MCF 10A (cell line): ENCODE measurements around the gene LSM7. TPM values are rescaled to one million over a fixed set of nuclear protein-coding genes. Genes with fewer than 3 reads are reported as not detected.

Experiments
- BruUV-seq: library from RNA; stranded (reverse); fragments of 400-500 nt; replicated peaks from 2 replicates; lab custom pipeline; 2021; lab: Mats Ljungman, UMichigan
- CTCF ChIA-PET: fragments of 300-600 bp; sonication (Branson Sonifier 250); formaldehyde crosslinking; extraction: SDS; loops from one replicate; lab custom pipeline; 2021; ENCODE audit warnings: antibody characterized with exemption, inconsistent platforms; lab: Yijun Ruan, JAX
- POLR2A ChIA-PET: fragments of 300-600, 350-650 bp; sonication (Branson Sonifier 250); formaldehyde crosslinking; extraction: SDS; loops from one replicate; lab custom pipeline; 2020; ENCODE audit warnings: antibody characterized with exemption, inconsistent platforms; lab: Yijun Ruan, JAX
- DNase-seq: peaks from one replicate; pipeline ENCODE4 v3.0.0-alpha.2; 2018; ENCODE audit not compliant: unreplicated experiment
- H3K27ac Mint-ChIP-seq: one replicate; pipeline ENCODE4 v1.8.0; 2022; ENCODE audit warnings: mild to moderate bottlenecking, low read depth, mixed read lengths; ENCODE audit not compliant: unreplicated experiment
- H3K27me3 Mint-ChIP-seq: one replicate; pipeline ENCODE4 v1.8.0; 2022; ENCODE audit warnings: mixed read lengths; ENCODE audit not compliant: insufficient read depth, unreplicated experiment
- H3K36me3 Mint-ChIP-seq: one replicate; pipeline ENCODE4 v1.8.0; 2022; ENCODE audit warnings: mild to moderate bottlenecking, moderate library complexity, mixed read lengths; ENCODE audit not compliant: insufficient read depth, unreplicated experiment
- H3K4me1 Mint-ChIP-seq: one replicate; pipeline ENCODE4 v1.8.0; 2022; ENCODE audit warnings: mixed read lengths; ENCODE audit not compliant: insufficient read depth, unreplicated experiment
- H3K4me3 Mint-ChIP-seq: one replicate; pipeline ENCODE4 v1.8.0; 2022; ENCODE audit warnings: mild to moderate bottlenecking, moderate library complexity, mixed read lengths; ENCODE audit not compliant: unreplicated experiment
- H3K9me3 Mint-ChIP-seq: one replicate; pipeline ENCODE4 v1.8.0; 2022; ENCODE audit warnings: mixed read lengths; ENCODE audit not compliant: unreplicated experiment
- intact Hi-C: fragments of 100-400 bp; cut with micrococcal nuclease; formaldehyde crosslinking; loops from 2 replicates; pipeline ENCODE4 v1.14.1; 2022
- total RNA-seq: library from RNA; stranded (reverse); gene quantifications from 2 replicates; pipeline ENCODE4 v1.2.3, GENCODE V29; 2022
- TF ChIP-seq, protein P1 (sequence below): fragments of 200-600 bp; IDR thresholded peaks from one replicate; pipeline ENCODE4 v1.8.0; 2022; ENCODE audit warnings: antibody characterized with exemption, mild to moderate bottlenecking; ENCODE audit not compliant: unreplicated experiment

Gene LSM7
- total RNA-seq, 1 experiment from 2014 or later: 135 TPM

GRCh38 chr19:2327773-2328400 is 499 bp downstream of the LSM7 start:
- H3K27ac Mint-ChIP-seq: peak overlapping the region; percentile 97
- TSS peak; percentile 77 for BruUV-seq
- no peaks in the 10 kb centered on the region for H3K9me3 Mint-ChIP-seq
- H3K4me1 Mint-ChIP-seq: peaks cover 27% of the 10 kb centered on the region
- DNase-seq: peak; percentile 81
- ChIA-PET POLR2A (interaction anchor here (0.7 to 1.7 kb wide), 15 partner anchors 24 to 1056 kb away, joined by 3 to 18 read pairs (median 3); partner anchors contain the start of genes DOT1L, LMNB2, PLEKHJ1 and THOP1), CTCF (interaction anchor here (0.6 to 1.4 kb wide), 6 partner anchors 11 to 231 kb away, joined by 3 to 5 read pairs (median 3); no protein-coding TSS in a partner anchor)
- TF ChIP-seq, protein P1, sequence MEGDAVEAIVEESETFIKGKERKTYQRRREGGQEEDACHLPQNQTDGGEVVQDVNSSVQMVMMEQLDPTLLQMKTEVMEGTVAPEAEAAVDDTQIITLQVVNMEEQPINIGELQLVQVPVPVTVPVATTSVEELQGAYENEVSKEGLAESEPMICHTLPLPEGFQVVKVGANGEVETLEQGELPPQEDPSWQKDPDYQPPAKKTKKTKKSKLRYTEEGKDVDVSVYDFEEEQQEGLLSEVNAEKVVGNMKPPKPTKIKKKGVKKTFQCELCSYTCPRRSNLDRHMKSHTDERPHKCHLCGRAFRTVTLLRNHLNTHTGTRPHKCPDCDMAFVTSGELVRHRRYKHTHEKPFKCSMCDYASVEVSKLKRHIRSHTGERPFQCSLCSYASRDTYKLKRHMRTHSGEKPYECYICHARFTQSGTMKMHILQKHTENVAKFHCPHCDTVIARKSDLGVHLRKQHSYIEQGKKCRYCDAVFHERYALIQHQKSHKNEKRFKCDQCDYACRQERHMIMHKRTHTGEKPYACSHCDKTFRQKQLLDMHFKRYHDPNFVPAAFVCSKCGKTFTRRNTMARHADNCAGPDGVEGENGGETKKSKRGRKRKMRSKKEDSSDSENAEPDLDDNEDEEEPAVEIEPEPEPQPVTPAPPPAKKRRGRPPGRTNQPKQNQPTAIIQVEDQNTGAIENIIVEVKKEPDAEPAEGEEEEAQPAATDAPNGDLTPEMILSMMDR: no peak
- intact Hi-C loops: loop anchor here (2.0 kb wide), 1 partner anchor 63 kb away; no protein-coding TSS in a partner anchor
- H3K4me3 Mint-ChIP-seq: peak overlapping the region; percentile 93
- H3K36me3 Mint-ChIP-seq: peaks cover 48% of the 10 kb centered on the region
- H3K27me3 Mint-ChIP-seq: no peaks in the 10 kb centered on the region

GRCh38 chr19:2326699-2327360 is 1.6 kb downstream of the LSM7 start:
- intact Hi-C loops: no loop called here

DNA sequence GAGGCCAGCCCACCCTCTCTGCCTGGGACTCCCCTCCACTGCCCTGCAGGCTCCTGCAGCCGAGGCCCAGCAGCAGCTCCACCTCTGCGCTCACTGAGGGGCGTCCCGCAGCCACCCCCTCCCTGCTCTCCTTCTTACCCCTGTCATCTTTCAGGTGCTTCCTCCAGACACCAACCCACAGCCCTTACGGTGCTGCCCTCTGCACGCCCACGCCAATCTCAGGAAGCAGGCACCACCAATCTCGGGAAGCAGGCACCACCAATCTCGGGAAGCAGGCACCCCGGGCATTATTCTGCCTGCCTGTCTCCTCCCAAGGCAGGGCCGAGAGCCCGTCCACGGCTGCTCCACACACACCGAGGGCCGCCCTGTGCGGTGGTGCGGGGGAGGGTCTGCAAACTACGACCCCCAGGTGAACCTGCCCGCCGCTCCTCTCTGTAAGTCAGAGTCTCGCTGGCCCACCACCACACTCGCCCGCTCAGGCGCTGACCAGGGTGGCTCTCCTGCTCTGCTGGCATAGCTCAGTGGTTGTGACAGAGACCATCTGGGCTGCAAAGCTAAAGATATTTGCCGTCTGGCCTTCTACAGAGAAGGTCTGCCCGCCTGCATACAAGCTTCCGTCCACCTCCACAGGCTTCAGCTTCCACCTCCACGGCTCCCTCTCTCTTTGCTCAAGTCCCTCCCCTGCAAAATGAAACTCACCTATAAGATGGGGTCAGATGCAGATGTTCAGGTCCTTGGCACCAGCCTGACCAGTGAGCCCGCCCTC is 2.9 kb downstream of the LSM7 start:
- no peak overlapping the region for H3K4me3 Mint-ChIP-seq
- H3K27ac Mint-ChIP-seq: no peak overlapping the region
- BruUV-seq: no TSS peak
- no peaks in the 10 kb centered on the region for H3K9me3 Mint-ChIP-seq
- ChIA-PET CTCF (interaction anchor here (0.6 kb wide), 1 partner anchor 52 kb away, joined by 4 read pairs; no protein-coding TSS in a partner anchor), POLR2A (no interaction called here)
- H3K27me3 Mint-ChIP-seq: no peaks in the 10 kb centered on the region
- TF ChIP-seq, protein P1: no peak
- peaks cover 26% of the 10 kb centered on the region for H3K4me1 Mint-ChIP-seq
- peaks cover 47% of the 10 kb centered on the region for H3K36me3 Mint-ChIP-seq
- intact Hi-C loops: no loop called here
- no peak for DNase-seq

More at GRCh38 chr19:2326699-2327360, 1.6 kb downstream of the LSM7 start:
- ChIA-PET POLR2A (interaction anchor here (1.1 to 1.7 kb wide), 4 partner anchors 56 to 175 kb away, joined by 3 to 18 read pairs (median 7); partner anchors contain the start of gene LMNB2), CTCF (interaction anchor here (0.8 to 1.4 kb wide), 2 partner anchors 10 to 53 kb away, joined by 3 to 5 read pairs; no protein-coding TSS in a partner anchor)
- no peak for DNase-seq
- Mint-ChIP-seq H3K4me3 (peak overlapping the region; percentile 93), H3K27ac (no peak overlapping the region), H3K4me1 (peaks cover 27% of the 10 kb centered on the region), H3K36me3 (peaks cover 51% of the 10 kb centered on the region), H3K9me3 (no peaks in the 10 kb centered on the region), H3K27me3 (no peaks in the 10 kb centered on the region)
- TF ChIP-seq, protein P1: no peak
- BruUV-seq: no TSS peak
